K562 (cell line): Measurements from ENCODE around the gene PIGQ. TPM values are rescaled to one million over a fixed set of nuclear protein-coding genes. Genes with fewer than 3 reads are reported as not detected.

Source experiments
- ATAC-seq: fragments of 200-7000 bp; cut with Tn5 transposase; 3 replicates; pipeline ENCODE4 v1.9.1; 2020; ENCODE audit warnings: moderate library complexity
- BruUV-seq: library from RNA; stranded (reverse); fragments of 400-500 nt; replicated peaks from 2 replicates; lab custom pipeline; 2021; lab: Mats Ljungman, UMichigan
- CTCF ChIA-PET: fragments of 300-600 bp; formaldehyde crosslinking; extraction: SDS; loops from one replicate; lab custom pipeline; 2021; ENCODE audit warnings: low intra/inter-chr PET ratio; lab: Yijun Ruan, JAX
- POLR2A ChIA-PET: fragments of 300-600, 350-650 bp; sonication (Branson Sonifier 250); formaldehyde crosslinking; extraction: SDS; loops from one replicate; lab custom pipeline; 2021; ENCODE audit warnings: antibody characterized with exemption, inconsistent platforms; lab: Yijun Ruan, JAX
- DNase-seq, 4 experiments: peaks; one replicate each; pipeline versions ENCODE4 v3.0.0 to v3.0.0-alpha.2; 2011 to 2018; ENCODE audit warnings: low spot score in 3 of 4, mixed read lengths in 3 of 4; ENCODE audit errors: extremely low read depth in 1 of 4
- FAIRE-seq: peaks from 2 replicates; lab custom pipeline; 2011; peaks lifted over from hg19 to GRCh38; lab: Jason Lieb, UNC
- H2AFZ ChIP-seq: 2 replicates; pipeline ENCODE4 v1.6.0; 2011; ENCODE audit warnings: low read depth, low read length, control low read depth, inconsistent platforms
- H3K27ac ChIP-seq: fragments of 200-600 bp; 3 replicates; pipeline ENCODE4 v1.8.0; 2011; ENCODE audit warnings: low read depth, mild to moderate bottlenecking, control low read depth, inconsistent platforms, low read length, moderate library complexity, mixed read lengths; ENCODE audit errors: extremely low read depth
- H3K27me3 ChIP-seq, 2 experiments: fragments of 300-600 bp in 1 of 2; 2 replicates in 1 of 2; 3 replicates in 1 of 2; pipeline versions ENCODE4 v1.6.0 to v1.8.0; 2011; ENCODE audit warnings: inconsistent platforms in 2 of 2, low read length in 2 of 2, mild to moderate bottlenecking in 1 of 2, mixed read lengths in 1 of 2, moderate library complexity in 1 of 2; ENCODE audit not compliant: control insufficient read depth in 2 of 2, insufficient read depth in 2 of 2
- H3K36me3 ChIP-seq: fragments of 300-600 bp; 3 replicates; pipeline ENCODE4 v1.8.0; 2011; ENCODE audit warnings: mild to moderate bottlenecking, low read length, inconsistent platforms; ENCODE audit not compliant: control insufficient read depth, insufficient read depth
- H3K4me1 ChIP-seq, 2 experiments: fragments of 200-600 bp in 1 of 2; replicated peaks in 1 of 2; 2 replicates in 1 of 2; 3 replicates in 1 of 2; pipeline versions ENCODE4 v1.5.1 to v1.8.0; 2011; ENCODE audit warnings: inconsistent platforms in 2 of 2, low read length in 2 of 2, mild to moderate bottlenecking in 1 of 2, mixed read lengths in 1 of 2, moderate library complexity in 1 of 2; ENCODE audit not compliant: control insufficient read depth in 2 of 2, insufficient read depth in 2 of 2
- H3K4me2 ChIP-seq: 2 replicates; pipeline ENCODE4 v1.6.1; 2011; ENCODE audit warnings: low read length, control low read depth, inconsistent platforms, mixed read lengths; ENCODE audit not compliant: insufficient read depth
- H3K4me3 ChIP-seq: fragments of 200-600 bp; sonication (generic), shearing (Covaris generic); 2 replicates; pipeline ENCODE4 v1.5.1; 2016; ENCODE audit warnings: control low read depth, inconsistent platforms
- H3K79me2 ChIP-seq: fragments of 200-600 bp; 3 replicates; pipeline ENCODE4 v1.8.0; 2011; ENCODE audit warnings: low read length, inconsistent platforms; ENCODE audit not compliant: control insufficient read depth, insufficient read depth
- H3K9ac ChIP-seq, 2 experiments: 2 replicates each; pipeline versions ENCODE4 v1.6.0 to v1.6.1; 2011; ENCODE audit warnings: low read depth in 2 of 2, low read length in 2 of 2, control low read depth in 1 of 2, inconsistent platforms in 1 of 2, mild to moderate bottlenecking in 1 of 2, mixed read lengths in 1 of 2; ENCODE audit not compliant: insufficient read depth in 1 of 2
- H3K9me1 ChIP-seq: one replicate; pipeline ENCODE4 v1.6.0; 2011; ENCODE audit warnings: inconsistent platforms, mild to moderate bottlenecking, low read length, moderate library complexity; ENCODE audit not compliant: control insufficient read depth, insufficient read depth
- H3K9me3 ChIP-seq: replicated peaks from 2 replicates; pipeline ENCODE4 v1.5.1; 2011; ENCODE audit warnings: low read depth, low read length, inconsistent platforms; ENCODE audit not compliant: control insufficient read depth, insufficient read depth
- H4K20me1 ChIP-seq: replicated peaks from 2 replicates; pipeline ENCODE4 v1.6.1; 2011; ENCODE audit warnings: low read length, inconsistent platforms, mixed read lengths; ENCODE audit not compliant: control insufficient read depth, insufficient read depth
- CBX2 ChIP-seq: fragments of 200-600 bp; sonication (generic); IDR thresholded peaks from one replicate; pipeline ENCODE4 v1.6.1; 2012; ENCODE audit warnings: mild to moderate bottlenecking, low read length, inconsistent platforms; ENCODE audit not compliant: insufficient read depth, poor library complexity, severe bottlenecking
- HCFC1 ChIP-seq: IDR thresholded peaks from 2 replicates; pipeline ENCODE4 v1.6.1; 2012; ENCODE audit warnings: low read depth, low read length, improper control_type of control experiment
- POLR2G ChIP-seq: fragments of 200-400 bp; formaldehyde crosslinking; IDR thresholded peaks from 2 replicates; pipeline ENCODE4 v1.6.1; 2017; ENCODE audit warnings: low read depth, mild to moderate bottlenecking, antibody characterized with exemption, low read length, moderate library complexity
- RBFOX2 ChIP-seq: fragments of 200-400 bp; formaldehyde crosslinking; IDR thresholded peaks from 2 replicates; pipeline ENCODE4 v1.6.1; 2017; ENCODE audit warnings: low read depth, mild to moderate bottlenecking, low read length, moderate library complexity
- THRA ChIP-seq: fragments of 450-650 bp; IDR thresholded peaks from 2 replicates; pipeline ENCODE4 v1.6.1; 2017; ENCODE audit warnings: mild to moderate bottlenecking, moderate library complexity
- U2AF2 ChIP-seq: fragments of 200-400 bp; formaldehyde crosslinking; optimal IDR thresholded peaks from 2 replicates; pipeline ENCODE3; 2017; ENCODE audit warnings: low read depth, mild to moderate bottlenecking, low read length
- ZNF282 ChIP-seq: sonication (generic); formaldehyde crosslinking; IDR thresholded peaks from 2 replicates; pipeline ENCODE4 v1.8.1; 2023; ENCODE audit warnings: missing genetic modification reagents
- ZNF583 ChIP-seq: fragments of 250-450 bp; sonication (Bioruptor Pico); IDR thresholded peaks from 2 replicates; pipeline ENCODE4 v1.4.0; 2020
- WGBS: fragments of 100-300 bp; shearing (Covaris generic); methylation state at CpG from one replicate; pipeline ENCODE4 v1.1.6; 2016; ENCODE audit warnings: low coverage, mixed read lengths; ENCODE audit not compliant: insufficient coverage; ENCODE audit errors: missing lambda C conversion rate; 5-methylcytosine and 5-hydroxymethylcytosine counted together
- in situ Hi-C: fragments of 300-500 bp; cut with MboI; formaldehyde crosslinking; loops from 4 replicates; pipeline ENCODE4 v1.15.0; 2018; ENCODE audit warnings: inconsistent platforms, mixed read lengths
- intact Hi-C: fragments of 100-400 bp; cut with micrococcal nuclease; formaldehyde crosslinking; loops from 2 replicates; pipeline ENCODE4 v1.14.2; 2022
- polyA plus RNA-seq, 8 experiments: library from polyadenylated mRNA; depleted of rRNA in 4 of 8; stranded (reverse) in 5 of 8; unstranded in 3 of 8; fragments of >200 nt; fragmentation: Nextera tagmentation in 2 of 8; fragmentation: Illumina TruSeq in 1 of 8; extraction: Ambion mirVana in 2 of 8; extraction: Trizol in 1 of 8; gene quantifications; 2 replicates each; pipeline versions ENCODE4 v1.2.1 to v1.2.3, GENCODE V29; 2011 to 2014; ENCODE audit warnings: inconsistent platforms in 1 of 8, missing spikeins in 1 of 8
- total RNA-seq, 7 experiments: library from RNA; depleted of rRNA in 6 of 7; stranded (reverse); fragments of >200 nt in 6 of 7; fragmentation: Illumina TruSeq in 2 of 7; extraction: Trizol in 2 of 7; gene quantifications; 2 replicates each; pipeline versions ENCODE4 v1.2.1 to v1.2.3, GENCODE V29; 2011 to 2021; ENCODE audit warnings: low replicate concordance in 1 of 7

Gene PIGQ
- total and polyA plus RNA-seq, 9 of the 15 experiments (the other 6 are each of a cell fraction or from before 2014, with no cell fraction given): 0.20 to 49.6 (median 11.7) TPM

- Histone ChIP-seq H2AFZ (no peak overlapping the region), H3K27ac (no peak overlapping the region), H3K4me1 (peaks cover 0 to 87% of the 10 kb centered on the region in 2 experiments; a peak in 4 of 5 replicates), H3K79me2 (no peaks in the 10 kb centered on the region), H3K9ac (peak overlapping the region in 1 of 2 experiments; percentile 48; a peak in 1 of 4 replicates), H3K4me3 (no peak overlapping the region), H3K4me2 (no peak overlapping the region), H3K9me1 (peaks cover 3% of the 10 kb centered on the region), H3K27me3 (no peaks in the 10 kb centered on the region), H4K20me1 (peaks cover 13% of the 10 kb centered on the region), H3K9me3 (no peaks in the 10 kb centered on the region), H3K36me3 (peaks cover 26% of the 10 kb centered on the region; the same call in 2 of the 3 replicates)
- ATAC-seq (no peak), FAIRE-seq (no peak), DNase-seq (no peak)
- CTCF ChIA-PET: interaction anchor here (1.2 kb wide), 1 partner anchor 82 kb away, joined by 8 read pairs; no protein-coding TSS in a partner anchor
- no TSS peak for BruUV-seq
- in situ Hi-C loops (loop anchor here (5.0 kb wide), 1 partner anchor 89 kb away; the partner anchor contains the start of gene RHOT2), intact Hi-C loops (loop anchor here (5.0 kb wide), 1 partner anchor 89 kb away; the partner anchor contains the start of gene RHOT2)
- 85% methylated on average over 12 of the region's 24 CpGs for WGBS
- POLR2A ChIA-PET: interaction anchor here (0.6 to 2.1 kb wide), 5 partner anchors 7 to 103 kb away, joined by 3 to 6 read pairs (median 5); partner anchors contain the start of gene STUB1
- peak; percentile 48; the same call in 1 of the 2 replicates for TF ChIP-seq RBFOX2
- peak; percentile 31 for TF ChIP-seq POLR2G
- TF ChIP-seq HCFC1: no peak
- no peak for TF ChIP-seq ZNF583 (CRISPR knock-in tag)
- TF ChIP-seq THRA: no peak
- no peak for TF ChIP-seq CBX2
- no peak for TF ChIP-seq ZNF282
- TF ChIP-seq U2AF2: no peak
Measured at GRCh38 chr16:578232-578869, 8.6 kb downstream of the PIGQ start.
